NOMO-1 treated with DMSO at 0.1 percent for 48 hours (cell line): ENCODE measurements around the gene ZNF71.
"Not testable (repeated sequence)": the region's sequence is repeated elsewhere in the genome, so short reads cannot be mapped to it uniquely, and the experiment has no call there.

Experiments used
- DNase-seq: peaks from one replicate; lab custom pipeline; 2025; ENCODE audit not compliant: unreplicated experiment; lab: John Stamatoyannopoulos, UW

ZNF71 gene

DNA sequence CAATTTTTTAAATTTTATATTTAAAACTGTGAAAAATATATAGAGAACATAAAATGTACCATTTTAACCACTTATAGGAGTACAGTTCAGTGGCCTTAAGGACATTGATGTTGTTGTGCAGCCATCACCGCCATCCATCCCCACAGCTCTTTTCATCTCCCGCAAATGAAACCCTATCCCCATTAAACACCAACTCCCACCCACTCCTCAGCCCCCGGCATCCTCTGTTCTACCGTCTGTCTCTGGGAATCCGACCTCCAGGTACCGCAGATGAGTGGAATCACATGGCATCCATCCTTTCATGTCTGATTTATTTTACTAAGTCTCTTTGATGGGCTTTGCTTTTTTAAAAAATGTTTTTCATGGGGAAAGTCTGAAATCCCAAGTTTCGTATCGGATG lies 24.0 kb downstream of the ZNF71 start:
- no peak for DNase-seq

DNA sequence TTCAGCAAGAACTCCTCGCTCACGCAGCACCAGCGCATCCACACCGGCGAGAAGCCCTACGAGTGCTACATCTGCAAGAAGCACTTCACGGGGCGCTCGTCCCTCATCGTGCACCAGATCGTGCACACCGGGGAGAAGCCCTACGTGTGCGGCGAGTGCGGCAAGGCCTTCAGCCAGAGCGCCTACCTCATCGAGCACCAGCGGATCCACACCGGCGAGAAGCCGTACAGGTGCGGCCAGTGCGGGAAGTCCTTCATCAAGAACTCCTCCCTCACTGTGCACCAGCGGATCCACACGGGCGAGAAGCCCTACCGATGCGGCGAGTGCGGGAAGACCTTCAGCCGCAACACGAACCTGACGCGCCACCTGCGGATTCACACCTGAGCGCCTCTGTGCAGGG lies 27.3 kb downstream of the ZNF71 start:
- no peak for DNase-seq

DNA sequence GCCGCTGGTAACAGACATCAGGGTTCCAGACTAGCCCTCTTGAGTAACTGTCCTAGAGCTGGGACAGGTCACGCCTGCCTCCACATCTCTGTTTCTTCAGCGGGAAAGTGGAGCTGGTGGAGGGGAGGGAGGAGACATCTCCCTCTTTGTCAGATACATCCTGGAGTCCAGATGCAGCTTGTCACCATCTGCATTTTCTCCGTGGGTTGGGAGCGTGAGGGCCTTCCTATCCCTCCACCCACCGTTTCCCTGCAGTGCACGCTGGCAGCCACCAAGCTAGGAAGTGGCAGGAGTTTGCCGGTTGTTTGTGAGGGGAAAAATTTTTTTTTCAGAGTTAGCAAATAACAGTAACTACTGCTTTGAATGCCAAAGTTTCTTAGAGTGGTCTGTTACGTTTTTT lies 27.9 kb downstream of the ZNF71 start:
- no peak for DNase-seq

DNA sequence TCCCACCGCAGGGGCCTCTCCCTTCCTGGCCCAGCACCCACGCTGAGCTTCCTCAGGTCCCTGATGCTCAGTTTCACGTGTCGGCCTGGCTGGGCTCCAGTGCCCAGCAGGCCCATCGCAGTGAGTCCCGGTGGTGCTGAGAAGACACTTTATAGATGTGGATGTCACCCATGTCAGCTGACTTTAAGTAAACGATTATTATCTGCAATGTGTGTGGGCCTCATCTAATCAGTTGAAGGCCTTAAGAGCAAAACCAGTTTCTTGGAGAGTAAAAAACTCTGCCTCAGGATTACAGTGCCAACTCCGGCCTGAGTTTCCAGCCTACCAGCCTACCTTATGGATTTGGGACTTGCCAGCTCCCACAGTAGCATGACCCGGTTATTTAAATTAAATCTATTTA lies 30.6 kb downstream of the ZNF71 start:
- DNase-seq = no peak

DNA sequence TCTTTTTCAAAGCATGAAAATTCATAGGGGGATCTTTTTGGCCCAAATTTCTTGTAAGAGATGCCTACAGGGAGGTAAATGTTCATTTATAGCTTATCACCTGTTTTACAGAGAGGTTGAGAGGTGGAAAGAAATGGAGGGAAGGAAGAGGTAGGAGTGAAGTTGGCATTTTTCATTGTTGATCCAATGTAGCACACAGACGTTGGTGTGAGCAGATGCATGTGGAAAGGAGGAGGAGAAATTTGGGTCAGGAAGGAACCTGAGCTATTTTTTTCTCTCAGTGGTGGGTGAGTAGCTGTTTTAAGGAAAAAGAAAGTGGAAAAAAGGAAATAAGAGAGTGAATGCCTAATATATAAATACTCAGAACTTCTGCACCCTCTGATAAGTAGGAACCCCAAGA lies 37.9 kb downstream of the ZNF71 start:
- no peak for DNase-seq

DNA sequence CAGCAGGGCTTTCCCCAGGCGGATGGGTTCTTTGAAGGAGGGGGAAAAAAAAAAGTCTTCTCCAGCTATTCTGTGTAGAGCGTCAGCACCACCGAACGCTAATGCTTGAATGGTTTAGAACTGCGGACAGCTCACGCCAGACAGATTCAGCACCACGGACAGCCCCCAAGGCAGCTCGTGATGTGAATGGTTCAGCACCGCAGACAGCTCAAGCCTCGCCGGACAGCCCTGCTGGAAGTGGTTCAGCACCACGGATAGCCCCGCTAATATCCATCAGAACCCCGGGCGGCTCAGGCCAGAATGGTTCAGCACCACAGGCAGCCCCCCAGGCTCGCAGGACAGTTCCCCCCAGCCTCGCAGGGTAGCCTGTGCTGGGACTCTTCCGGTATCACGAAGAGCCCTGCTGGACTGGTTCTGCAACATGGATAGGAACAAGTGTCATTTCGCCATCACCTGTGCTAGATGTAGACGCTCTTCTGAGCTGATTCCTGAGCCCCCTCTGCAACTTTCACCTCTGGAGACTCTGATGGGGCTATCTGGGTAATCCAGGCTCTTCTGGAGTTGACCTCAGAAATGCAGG lies 43.0 kb downstream of the ZNF71 start:
- peak; percentile 69 for DNase-seq

DNA sequence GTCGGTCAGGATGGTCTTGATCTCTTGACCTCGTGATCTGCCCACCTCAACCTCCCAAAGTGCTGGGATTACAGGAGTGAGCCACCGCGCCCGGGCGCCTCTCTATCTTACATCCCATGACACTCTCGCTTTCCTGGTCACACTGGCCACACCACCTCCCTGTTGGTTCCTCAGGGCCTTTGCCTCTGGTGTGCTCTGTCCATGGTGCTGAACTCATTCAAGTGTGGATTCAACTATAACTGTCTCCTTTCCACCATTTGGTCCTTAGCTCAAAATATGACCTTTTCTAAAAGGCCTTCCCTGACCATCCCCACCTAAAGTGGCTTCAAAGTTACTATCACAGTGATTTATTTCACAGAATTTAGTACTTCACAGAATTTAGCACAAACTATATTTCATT lies 44.1 kb downstream of the ZNF71 start:
- DNase-seq = no peak

DNA sequence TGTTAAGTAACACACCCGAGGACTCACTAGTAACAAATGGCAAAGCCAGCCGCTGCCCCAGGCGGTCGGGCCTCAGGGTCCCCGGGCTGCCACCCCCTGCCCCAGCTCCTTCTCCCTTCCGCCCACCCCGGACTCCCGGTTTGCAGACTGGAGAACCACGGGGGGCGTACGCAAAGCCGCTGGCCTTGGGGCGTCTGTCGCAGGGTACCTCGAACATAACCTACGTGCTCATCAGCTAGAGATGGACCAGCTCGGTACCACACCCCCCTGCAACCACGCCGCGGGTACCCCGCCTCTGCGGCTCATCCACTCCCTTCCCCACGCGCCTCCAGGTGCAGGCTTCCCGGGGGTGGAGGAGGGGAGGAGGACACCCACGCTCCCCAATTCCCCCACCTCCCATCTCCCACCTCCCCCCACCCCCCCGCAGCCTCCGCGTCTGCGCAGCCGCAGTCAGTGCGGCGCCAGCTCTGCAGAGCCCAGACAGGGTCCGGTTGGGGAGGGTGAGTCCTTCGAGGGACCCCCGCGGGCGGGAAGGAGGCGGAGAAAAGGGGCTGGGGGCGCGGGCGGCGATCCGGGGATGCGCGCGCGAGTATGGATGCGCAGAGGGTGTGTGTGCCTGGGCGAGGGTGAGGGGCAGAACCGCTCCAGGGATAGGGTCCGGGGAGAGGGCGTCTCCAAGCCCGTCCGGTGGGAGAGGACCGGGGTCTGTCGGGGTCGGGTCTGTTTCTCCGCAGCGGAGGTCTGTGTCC lies 47.8 kb downstream of the ZNF71 start, which contains the start of gene SMIM17:
TSS of gene SMIM17 (plus strand) at position 449 of the 749 bp plus-strand sequence. CDS start 2,509 bp downstream, outside the sequence.
- no peak for DNase-seq

DNA sequence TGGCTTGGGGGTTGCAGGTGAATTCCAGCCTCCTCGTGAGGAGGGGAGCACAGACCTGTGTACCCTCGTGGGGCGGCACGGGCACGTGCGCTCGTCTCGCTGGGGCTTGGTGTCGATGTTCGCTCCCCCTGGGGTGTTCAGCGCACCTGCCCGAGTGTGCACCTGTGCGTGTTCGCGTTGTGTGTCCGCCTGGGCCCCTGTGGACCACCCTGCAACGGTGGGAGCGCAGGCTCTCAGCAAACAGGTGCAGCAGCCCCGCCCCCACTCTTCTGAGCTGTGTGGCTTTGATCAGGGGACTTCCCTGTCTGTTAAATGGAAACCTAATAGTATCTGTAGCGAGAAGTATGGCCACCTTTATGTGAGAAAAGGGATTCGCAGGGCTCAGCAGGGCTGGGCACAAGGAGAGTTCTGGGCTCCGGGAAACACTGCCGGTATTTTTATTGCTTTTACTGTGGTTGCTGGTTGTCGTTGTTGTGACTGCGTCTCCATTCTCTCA lies 48.4 kb downstream of the ZNF71 start:
- DNase-seq = no peak

DNA sequence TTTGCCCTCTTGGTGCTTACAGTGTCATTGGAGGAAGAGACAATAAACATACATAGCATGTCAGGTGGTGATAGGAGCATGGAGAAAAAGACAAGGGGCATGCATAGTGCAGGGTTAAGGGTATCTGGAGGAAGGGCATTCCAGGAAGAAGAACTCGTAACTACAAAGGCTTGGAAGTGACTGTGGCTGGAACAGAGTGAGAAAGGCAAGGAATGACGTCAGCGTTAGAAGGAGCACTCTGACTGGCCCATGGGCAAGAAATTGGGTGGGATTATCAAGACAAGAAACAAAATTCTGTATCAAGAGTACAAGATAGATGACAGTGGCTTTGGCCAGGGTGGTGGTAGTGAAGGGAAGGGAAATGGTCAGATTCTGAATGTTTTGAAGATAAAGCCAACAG lies 59.0 kb downstream of the ZNF71 start:
- DNase-seq = no peak

DNA sequence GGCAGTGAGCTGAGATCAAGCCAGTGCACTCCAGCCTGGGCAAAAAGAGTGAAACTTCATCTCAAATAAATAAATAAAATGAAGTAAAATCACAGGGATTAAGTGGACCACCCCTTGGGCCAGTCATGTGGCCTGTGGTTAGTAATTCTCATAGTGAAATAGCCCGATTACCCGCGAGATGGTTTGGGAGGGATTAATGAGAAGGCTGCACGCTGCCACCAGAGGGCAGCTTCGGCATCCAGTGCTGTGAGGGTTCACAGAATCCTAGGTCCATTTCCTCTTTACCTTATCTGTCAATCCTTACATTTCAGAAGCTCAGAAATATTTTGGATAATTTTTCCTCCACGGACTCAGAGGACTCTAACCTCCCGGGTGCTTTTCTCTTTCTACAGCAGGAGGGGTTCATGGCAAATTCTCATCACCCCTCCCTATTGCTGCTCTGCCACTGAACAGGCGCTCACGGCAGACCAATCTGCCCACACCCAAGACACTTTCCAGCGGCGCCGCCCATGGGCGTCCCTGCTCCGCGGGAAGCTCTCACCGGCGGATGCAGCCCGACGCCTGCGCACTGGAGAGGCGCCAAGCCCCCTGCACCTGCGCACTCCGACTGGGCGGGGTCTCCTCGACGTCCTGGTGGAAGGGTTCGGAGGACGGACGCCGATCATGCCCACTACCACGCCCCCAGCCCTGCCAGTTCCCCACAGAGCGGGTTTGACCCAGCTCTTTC lies 65.4 kb downstream of the ZNF71 start:
- DNase-seq = no peak

DNA sequence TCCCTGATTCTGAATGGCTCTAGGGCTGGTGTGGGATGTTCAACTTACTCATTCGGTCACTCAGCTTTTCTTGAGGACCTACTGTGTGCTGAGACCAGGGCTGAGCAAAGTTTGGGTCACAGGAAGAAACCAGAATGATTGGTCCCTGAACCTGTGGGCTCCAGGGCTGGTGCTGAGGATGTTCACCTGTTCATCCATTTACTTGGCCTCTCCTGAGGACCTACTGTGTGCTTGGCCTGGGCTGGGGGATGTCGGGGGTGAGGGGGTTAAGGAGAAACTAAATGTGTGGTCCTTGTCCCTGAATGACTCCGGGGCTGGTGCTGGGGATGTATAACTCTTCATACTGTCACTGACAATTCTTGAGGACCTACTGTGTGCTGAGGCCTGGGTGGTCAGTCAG lies 66.1 kb downstream of the ZNF71 start:
- no peak for DNase-seq

DNA sequence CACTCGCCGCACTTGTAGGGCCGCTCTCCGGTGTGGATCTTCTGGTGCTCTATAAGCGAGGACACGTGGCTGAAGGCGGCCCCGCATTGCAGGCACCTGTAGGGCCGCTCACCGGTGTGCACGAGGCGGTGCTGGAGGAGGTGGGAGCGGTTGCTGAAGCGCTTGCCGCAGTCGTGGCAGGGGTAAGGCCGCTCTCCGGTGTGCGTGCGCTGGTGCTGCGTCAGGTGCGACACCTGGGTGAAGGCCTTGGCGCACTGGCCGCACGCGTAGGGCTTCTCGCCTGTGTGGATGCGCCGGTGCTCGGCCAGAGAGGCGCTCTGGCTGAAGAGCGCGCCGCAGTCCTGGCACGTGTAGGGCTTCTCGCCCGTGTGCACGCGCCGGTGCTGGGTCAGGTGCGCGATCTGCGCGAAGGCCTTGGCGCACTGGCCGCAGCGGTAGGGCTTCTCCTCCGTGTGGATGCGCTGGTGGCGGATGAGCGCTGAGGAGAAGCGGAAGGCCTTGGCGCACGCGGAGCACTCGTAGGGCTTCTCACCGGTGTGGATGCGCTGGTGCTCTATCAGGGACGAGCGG lies 68.9 kb downstream of the ZNF71 start:
- no peak for DNase-seq

DNA sequence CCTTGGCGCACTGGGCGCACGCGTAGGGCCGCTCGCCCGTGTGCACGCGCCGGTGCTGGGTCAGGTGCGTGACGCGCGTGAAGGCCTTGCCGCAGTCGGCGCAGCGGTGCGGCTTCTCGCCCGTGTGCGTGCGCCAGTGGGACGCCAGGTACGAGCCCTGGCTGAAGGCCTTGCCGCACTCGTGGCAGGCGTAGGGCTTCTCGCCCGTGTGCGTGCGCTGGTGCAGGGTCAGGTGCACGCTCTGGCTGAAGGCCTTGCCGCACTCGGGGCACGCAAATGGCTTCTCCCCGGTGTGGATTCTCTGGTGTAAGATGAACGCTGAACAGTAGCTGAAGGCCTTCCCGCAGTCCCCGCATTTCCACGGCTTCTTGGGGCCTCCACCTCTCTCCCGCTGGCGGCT lies 69.4 kb downstream of the ZNF71 start:
- no peak for DNase-seq

DNA sequence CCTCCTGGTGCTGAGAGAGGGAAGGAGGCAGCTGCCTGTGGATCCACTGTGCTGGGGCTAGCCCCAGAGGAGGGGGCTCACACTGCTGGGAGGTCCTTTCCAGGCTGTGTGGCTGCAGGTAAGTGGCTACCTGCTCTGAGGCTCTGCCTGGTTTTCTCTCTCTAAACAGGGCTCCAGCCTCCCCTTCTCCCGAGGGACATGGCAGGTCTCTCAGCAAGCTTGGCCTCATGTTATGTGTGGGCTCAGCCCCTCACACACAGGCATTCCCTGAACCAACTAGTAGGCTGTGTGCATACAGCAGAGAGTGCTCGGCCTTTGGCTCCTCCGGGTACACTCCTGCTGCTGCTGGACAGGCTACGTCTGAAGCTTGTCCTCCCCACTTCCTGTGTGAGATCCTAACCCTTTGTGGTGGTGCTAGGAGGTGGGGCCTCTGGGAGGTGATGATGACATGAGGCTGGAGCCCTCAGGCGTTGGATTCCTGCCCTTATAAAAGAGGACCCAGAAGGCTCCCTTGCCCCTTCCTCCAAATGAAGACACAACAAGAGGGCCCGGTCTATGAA lies 72.3 kb downstream of the ZNF71 start:
- DNase-seq = no peak

DNA sequence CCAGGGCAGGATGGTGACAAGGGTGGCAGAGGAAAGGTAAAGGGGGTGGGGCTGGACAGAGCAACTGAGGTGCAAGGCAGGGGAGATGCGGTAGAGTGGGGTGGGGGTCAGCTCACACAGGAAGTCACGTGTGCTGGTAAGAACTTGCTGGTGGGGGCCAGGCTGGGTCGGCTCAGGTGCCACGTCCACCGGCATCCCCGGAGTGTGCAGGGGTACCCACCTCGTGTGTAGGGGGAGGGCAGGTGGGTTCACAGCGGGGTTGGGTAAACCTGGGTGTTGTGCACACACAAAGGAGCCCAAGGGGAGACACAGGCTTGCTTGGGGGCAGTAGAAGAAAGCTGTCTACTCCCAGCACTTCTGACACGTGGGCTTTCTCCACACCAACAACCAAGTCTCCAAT lies 73.6 kb downstream of the ZNF71 start:
- DNase-seq = no peak

DNA sequence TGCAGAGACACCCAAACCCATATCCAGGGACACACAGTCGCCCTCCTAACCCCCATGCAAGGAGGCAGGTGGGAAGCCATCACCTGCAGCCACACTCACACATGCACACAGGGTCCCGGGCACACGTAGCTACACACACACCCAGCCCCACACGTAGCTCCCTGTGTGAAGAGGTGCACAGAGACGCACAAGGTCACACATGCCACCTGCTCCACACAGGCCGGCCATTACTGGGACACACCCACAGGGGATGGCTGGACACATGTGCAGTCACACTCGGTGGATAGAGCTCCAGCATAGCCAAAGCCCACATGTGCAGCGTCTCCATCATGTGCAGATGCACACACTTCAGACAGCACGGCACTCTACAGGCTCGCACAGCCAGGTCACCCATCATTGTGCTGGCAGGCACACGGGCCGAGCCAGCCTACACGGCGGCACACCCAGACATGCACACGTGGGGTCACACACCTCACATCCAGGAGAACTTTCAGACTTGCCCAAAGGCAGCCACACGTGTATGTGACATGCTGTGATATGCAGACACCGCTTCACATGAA lies 75.4 kb downstream of the ZNF71 start:
- no peak for DNase-seq

DNA sequence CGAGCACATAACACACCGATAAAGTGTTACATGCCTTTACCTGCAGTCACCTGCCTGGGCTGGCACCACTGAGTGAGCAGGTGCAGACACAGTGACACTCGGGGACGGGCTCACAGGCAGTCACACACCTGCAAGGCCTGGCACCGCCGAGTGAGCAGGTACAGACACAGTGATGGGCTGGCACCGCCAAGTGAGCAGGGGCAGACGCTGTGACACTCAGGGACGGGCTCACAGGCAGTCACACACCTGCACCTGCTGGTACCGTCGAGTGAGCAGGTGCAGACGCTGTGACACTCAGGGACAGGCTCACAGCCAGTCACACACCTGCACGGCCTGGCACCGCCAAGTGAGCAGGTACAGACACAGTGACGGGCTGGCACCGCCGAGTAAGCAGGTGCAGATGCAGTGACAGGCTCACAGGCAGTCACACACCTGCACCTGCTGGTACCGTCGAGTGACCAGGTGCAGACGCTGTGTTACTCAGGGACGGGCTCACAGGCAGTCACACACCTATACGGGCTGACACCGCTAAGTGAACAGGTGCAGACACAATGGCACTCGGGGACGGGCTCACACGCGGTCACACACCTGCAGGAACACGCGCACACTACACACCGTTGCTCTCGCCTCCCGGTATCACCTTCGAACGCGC lies 76.0 kb downstream of the ZNF71 start:
- DNase-seq = no peak

DNA sequence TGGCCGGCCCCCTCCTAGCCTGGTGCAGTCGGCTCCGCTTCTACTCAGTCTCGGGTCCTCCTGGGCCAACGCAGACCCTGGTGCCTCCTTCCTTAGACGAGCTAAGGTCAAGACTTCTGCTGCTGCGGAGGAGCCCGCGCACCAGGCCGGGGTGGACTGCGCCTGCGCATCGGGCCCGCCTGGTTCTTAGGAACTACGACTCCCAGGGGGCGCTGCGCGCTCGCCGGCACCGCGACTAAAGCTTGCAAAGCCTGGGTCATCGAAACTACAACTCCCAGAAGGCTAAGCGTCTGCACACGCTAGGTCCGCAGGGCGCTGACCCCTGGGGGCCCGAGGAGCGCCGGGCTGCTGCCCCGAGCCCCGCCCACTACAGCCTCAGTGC lies 76.5 kb downstream of the ZNF71 start, which contains the start of gene ZNF835:
TSS of gene ZNF835 (minus strand) at position 145 of the 382 bp plus-strand sequence. CDS start 6,559 bp downstream, outside the sequence.
- no peak for DNase-seq

DNA sequence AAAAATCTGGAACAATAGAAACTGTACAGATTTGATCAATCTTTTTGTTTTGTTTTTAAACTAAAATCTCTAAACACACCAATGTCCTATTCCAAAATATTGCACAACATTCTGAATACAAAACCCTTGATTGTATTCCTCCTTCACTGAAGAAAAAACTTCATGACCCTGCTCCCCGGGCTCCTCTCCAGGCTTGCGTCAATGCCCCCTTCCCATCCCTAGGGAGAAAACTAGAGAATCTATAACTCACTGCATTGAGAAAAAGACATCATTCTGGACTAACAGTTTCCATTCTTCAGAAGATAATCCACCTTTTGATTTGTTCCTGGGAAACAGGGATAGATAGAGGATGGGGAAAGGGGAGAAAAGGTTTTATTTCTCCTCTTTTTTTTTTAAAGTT lies 77.5 kb downstream of the ZNF71 start:
- not testable (repeated sequence) for DNase-seq
